ENCODE results near the gene ZCCHC2.

The ZCCHC2 gene

GRCh38 chr18:62583376-62583775 lies 60.6 kb downstream of the ZCCHC2 start:
- DNase-seq: no peak

- peak; percentile 89 for DNase-seq
Measured at GRCh38 chr18:62584241-62585120, 61.7 kb downstream of the ZCCHC2 start.

GRCh38 chr18:62585274-62586150 lies 62.7 kb downstream of the ZCCHC2 start:
- DNase-seq: peak; percentile 66

- DNase-seq: peak; percentile 85
Measured at GRCh38 chr18:62586151-62586774, 63.4 kb downstream of the ZCCHC2 start.

- no peak for DNase-seq
Measured at GRCh38 chr18:62586781-62587487, 64.1 kb downstream of the ZCCHC2 start.

GRCh38 chr18:62587689-62588088 lies 64.9 kb downstream of the ZCCHC2 start:
- DNase-seq: no peak

GRCh38 chr18:62588217-62588616 lies 65.4 kb downstream of the ZCCHC2 start:
- no peak for DNase-seq

GRCh38 chr18:62590799-62591590 lies 68.2 kb downstream of the ZCCHC2 start:
- DNase-seq: no peak

- DNase-seq: no peak
Measured at GRCh38 chr18:62596145-62597005, 73.5 kb downstream of the ZCCHC2 start.

GRCh38 chr18:62601871-62602270 lies 79.0 kb downstream of the ZCCHC2 start:
- no peak for DNase-seq

- DNase-seq: no peak
Measured at GRCh38 chr18:62602706-62603105, 79.9 kb downstream of the ZCCHC2 start.

GRCh38 chr18:62603211-62603610 lies 80.4 kb downstream of the ZCCHC2 start:
- DNase-seq: no peak

GRCh38 chr18:62603979-62604378 lies 81.2 kb downstream of the ZCCHC2 start:
- DNase-seq: no peak

- DNase-seq: no peak
Measured at GRCh38 chr18:62605685-62606084, 82.9 kb downstream of the ZCCHC2 start.

- no peak for DNase-seq
Measured at GRCh38 chr18:62606106-62606505, 83.3 kb downstream of the ZCCHC2 start.

GRCh38 chr18:62607302-62607701 lies 84.5 kb downstream of the ZCCHC2 start:
- no peak for DNase-seq

- DNase-seq: no peak
Measured at GRCh38 chr18:62607708-62608428, 85.0 kb downstream of the ZCCHC2 start.

- no peak for DNase-seq
Measured at GRCh38 chr18:62609764-62610163, 86.9 kb downstream of the ZCCHC2 start.

- DNase-seq: no peak
Measured at GRCh38 chr18:62610351-62610700, 87.5 kb downstream of the ZCCHC2 start.
